Nephron progenitor cell (in vitro differentiated cells): ENCODE measurements around the gene KRTAP26-1.

ENCODE experiments used
- DNase-seq: peaks from one replicate; pipeline ENCODE4 v3.0.0; 2021
- H3K27ac Mint-ChIP-seq: 2 replicates; pipeline ENCODE4 v1.8.0; 2021; ENCODE audit warnings: mild to moderate bottlenecking, moderate library complexity, mixed read lengths
- H3K27me3 Mint-ChIP-seq: 2 replicates; pipeline ENCODE4 v1.8.0; 2021; ENCODE audit warnings: mild to moderate bottlenecking, low read depth, mixed read lengths; ENCODE audit not compliant: poor library complexity
- H3K36me3 Mint-ChIP-seq: 2 replicates; pipeline ENCODE4 v1.8.0; 2021; ENCODE audit warnings: low read depth, mixed read lengths
- H3K4me1 Mint-ChIP-seq: 2 replicates; pipeline ENCODE4 v1.8.0; 2021; ENCODE audit warnings: mixed read lengths
- H3K4me3 Mint-ChIP-seq: 2 replicates; pipeline ENCODE4 v1.8.0; 2021; ENCODE audit warnings: mild to moderate bottlenecking, moderate library complexity, mixed read lengths
- H3K9me3 Mint-ChIP-seq: 2 replicates; pipeline ENCODE4 v1.8.0; 2021; ENCODE audit warnings: mild to moderate bottlenecking, moderate library complexity, mixed read lengths
- TF ChIP-seq, protein P1 (sequence below): fragments of 200-600 bp; sonication (generic); IDR thresholded peaks from 2 replicates; pipeline ENCODE4 v1.5.0; 2021; ENCODE audit warnings: antibody characterized with exemption

Gene KRTAP26-1

DNA sequence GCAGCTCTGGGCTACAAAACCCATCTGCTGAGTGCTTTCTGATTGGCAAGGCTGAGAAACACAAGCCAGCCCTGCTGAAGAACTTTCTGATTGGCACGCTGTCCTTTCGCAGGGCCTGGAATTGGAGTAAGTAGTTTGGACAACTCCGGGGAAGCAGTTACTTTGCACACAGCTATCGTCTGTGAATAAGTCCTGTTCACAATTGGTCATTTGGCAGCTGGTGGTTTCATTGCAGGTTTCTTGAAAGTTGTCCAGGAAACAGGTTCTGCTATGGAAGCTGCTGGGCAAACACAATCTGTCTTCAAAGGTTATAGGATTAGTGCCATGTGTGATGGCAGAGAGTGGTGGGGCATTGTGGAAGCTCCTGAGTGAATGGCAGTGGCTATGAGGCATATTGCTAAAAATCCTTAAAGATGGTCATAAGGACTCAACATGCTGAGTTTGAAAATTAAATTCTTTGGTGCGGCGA is 17.2 kb upstream of the KRTAP26-1 start, which contains the start of gene KRTAP27-1:
KRTAP27-1 (minus strand) TSS at position 419 of the 469 bp plus-strand sequence; CDS start at position 393, 26 bp downstream.
- Mint-ChIP-seq H3K27me3 (peaks cover 3% of the 10 kb centered on the region), H3K36me3 (no peaks in the 10 kb centered on the region), H3K4me3 (no peak within 1 kb of the TSS), H3K4me1 (peaks cover 5% of the 10 kb centered on the region), H3K27ac (no peak within 1 kb of the TSS), H3K9me3 (no peaks in the 10 kb centered on the region)
- DNase-seq: no peak
- TF ChIP-seq, protein P1, sequence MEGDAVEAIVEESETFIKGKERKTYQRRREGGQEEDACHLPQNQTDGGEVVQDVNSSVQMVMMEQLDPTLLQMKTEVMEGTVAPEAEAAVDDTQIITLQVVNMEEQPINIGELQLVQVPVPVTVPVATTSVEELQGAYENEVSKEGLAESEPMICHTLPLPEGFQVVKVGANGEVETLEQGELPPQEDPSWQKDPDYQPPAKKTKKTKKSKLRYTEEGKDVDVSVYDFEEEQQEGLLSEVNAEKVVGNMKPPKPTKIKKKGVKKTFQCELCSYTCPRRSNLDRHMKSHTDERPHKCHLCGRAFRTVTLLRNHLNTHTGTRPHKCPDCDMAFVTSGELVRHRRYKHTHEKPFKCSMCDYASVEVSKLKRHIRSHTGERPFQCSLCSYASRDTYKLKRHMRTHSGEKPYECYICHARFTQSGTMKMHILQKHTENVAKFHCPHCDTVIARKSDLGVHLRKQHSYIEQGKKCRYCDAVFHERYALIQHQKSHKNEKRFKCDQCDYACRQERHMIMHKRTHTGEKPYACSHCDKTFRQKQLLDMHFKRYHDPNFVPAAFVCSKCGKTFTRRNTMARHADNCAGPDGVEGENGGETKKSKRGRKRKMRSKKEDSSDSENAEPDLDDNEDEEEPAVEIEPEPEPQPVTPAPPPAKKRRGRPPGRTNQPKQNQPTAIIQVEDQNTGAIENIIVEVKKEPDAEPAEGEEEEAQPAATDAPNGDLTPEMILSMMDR: no peak

GRCh38 chr21:30336596-30336995 is 16.5 kb upstream of the KRTAP26-1 start:
- Mint-ChIP-seq H3K36me3 (no peaks in the 10 kb centered on the region), H3K4me1 (peaks cover 5% of the 10 kb centered on the region), H3K4me3 (no peak overlapping the region), H3K27me3 (peaks cover 3% of the 10 kb centered on the region), H3K27ac (no peak overlapping the region), H3K9me3 (no peaks in the 10 kb centered on the region)
- TF ChIP-seq, protein P1: no peak
- no peak for DNase-seq

DNA sequence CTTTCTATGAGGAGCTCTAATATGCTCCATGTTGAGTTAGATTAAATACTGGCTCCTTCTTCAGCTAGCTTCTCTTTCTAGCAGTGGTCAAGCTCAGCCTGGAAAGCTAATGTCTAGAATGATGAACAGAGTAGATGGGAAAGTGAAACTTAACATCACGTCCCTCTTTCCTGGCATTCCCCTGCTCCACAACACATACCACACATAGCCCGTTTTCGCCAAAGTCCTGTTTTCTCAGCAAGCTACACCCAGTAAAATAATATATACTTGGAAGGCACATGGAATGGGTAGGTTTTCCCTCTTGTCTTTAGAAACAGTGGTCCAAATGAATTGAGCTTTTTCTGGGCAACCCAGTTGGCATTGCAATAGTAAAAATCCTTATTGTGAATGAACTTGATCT is 13.6 kb upstream of the KRTAP26-1 start:
- Mint-ChIP-seq H3K4me1 (no peaks in the 10 kb centered on the region), H3K36me3 (no peaks in the 10 kb centered on the region), H3K27ac (no peak overlapping the region), H3K27me3 (peaks cover 3% of the 10 kb centered on the region), H3K9me3 (no peaks in the 10 kb centered on the region), H3K4me3 (no peak overlapping the region)
- TF ChIP-seq, protein P1: no peak
- no peak for DNase-seq

DNA sequence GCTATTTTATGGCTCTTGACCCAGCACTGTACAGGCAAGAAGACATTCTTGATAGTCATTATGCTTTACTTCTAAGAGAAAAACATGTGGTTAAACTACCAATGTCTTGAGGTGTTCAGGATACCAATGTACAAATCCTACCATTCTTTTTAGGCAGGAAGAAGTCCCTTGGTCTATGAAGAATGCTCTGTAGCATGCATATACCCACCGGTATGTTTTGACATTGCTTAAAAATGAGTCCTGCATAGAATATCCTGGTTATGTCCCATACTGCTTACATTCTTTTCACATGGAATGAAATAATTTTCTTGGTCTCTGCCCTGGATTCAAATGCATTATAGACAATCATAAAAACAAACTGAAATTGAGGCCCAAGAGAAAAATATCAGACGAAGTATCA is 12.6 kb upstream of the KRTAP26-1 start:
- H3K36me3 Mint-ChIP-seq: no peaks in the 10 kb centered on the region
- TF ChIP-seq, protein P1: no peak
- no peak overlapping the region for H3K27ac Mint-ChIP-seq
- no peaks in the 10 kb centered on the region for H3K4me1 Mint-ChIP-seq
- no peak for DNase-seq
- H3K9me3 Mint-ChIP-seq: no peaks in the 10 kb centered on the region
- H3K27me3 Mint-ChIP-seq: peaks cover 3% of the 10 kb centered on the region
- no peak overlapping the region for H3K4me3 Mint-ChIP-seq

- Mint-ChIP-seq H3K9me3 (peaks cover 15% of the 10 kb centered on the region), H3K36me3 (no peaks in the 10 kb centered on the region), H3K4me3 (no peak overlapping the region), H3K27ac (no peak overlapping the region), H3K4me1 (no peaks in the 10 kb centered on the region), H3K27me3 (peaks cover 3% of the 10 kb centered on the region)
- no peak for DNase-seq
- TF ChIP-seq, protein P1: no peak
These were observed 9.2 kb upstream of the KRTAP26-1 start for GRCh38 chr21:30329203-30329875.

DNA sequence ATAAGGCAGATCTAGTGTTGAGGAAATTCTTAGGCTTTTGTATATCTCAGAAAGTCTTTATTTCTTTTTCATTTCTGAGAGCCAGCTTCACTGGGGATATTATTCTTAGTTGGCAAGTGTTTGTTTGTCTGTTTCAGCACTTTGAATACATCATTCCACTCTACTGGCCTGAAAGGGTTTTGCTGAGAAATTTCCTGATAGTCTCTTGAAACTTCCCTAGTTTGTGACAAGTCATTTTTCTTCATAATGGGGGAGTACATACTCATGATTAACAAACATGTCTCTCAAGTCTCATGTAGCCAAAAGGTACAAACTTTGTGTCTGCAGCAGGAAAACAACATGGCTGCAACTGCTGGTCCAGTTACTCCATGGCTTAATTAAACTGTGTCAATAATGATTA is 6.3 kb upstream of the KRTAP26-1 start:
- Mint-ChIP-seq H3K4me3 (no peak overlapping the region), H3K4me1 (no peaks in the 10 kb centered on the region), H3K27me3 (no peaks in the 10 kb centered on the region), H3K9me3 (peaks cover 15% of the 10 kb centered on the region), H3K36me3 (no peaks in the 10 kb centered on the region), H3K27ac (no peak overlapping the region)
- TF ChIP-seq, protein P1: no peak
- no peak for DNase-seq
